GM23338 (cell line): ENCODE data around the gene CSTF1. TPM values are rescaled to one million over a fixed set of nuclear protein-coding genes. Genes with fewer than 3 reads are reported as not detected.

Experiments used
- ATAC-seq: fragments of 200-7000 bp; cut with Tn5 transposase; 3 replicates; pipeline ENCODE4 v1.9.1; 2020
- DNase-seq: peaks from one replicate; pipeline ENCODE4 v3.0.0-alpha.2; 2015; ENCODE audit warnings: low spot score
- H2AFZ ChIP-seq: fragments of 200-600 bp; sonication (generic); 2 replicates; pipeline ENCODE4 v1.8.0; 2016; ENCODE audit warnings: antibody characterized with exemption, mild to moderate bottlenecking, moderate library complexity
- H3F3A ChIP-seq: fragments of 200-600 bp; sonication (generic); replicated peaks from 2 replicates; pipeline ENCODE4 v1.8.0; 2017; ENCODE audit warnings: antibody characterized with exemption, mixed run types, low read depth
- H3K27ac ChIP-seq: fragments of 200-600 bp; sonication (generic); 2 replicates; pipeline ENCODE4 v1.6.1; 2016; ENCODE audit warnings: low read depth
- H3K27me3 ChIP-seq: fragments of 200-600 bp; sonication (generic); 2 replicates; pipeline ENCODE4 v1.8.0; 2016; ENCODE audit warnings: mild to moderate bottlenecking, mixed run types, moderate library complexity; ENCODE audit not compliant: insufficient read depth
- H3K36me3 ChIP-seq: fragments of 200-600 bp; sonication (generic); 2 replicates; pipeline ENCODE4 v1.8.0; 2016; ENCODE audit warnings: mild to moderate bottlenecking; ENCODE audit not compliant: insufficient read depth
- H3K4me1 ChIP-seq: fragments of 200-600 bp; sonication (generic); 2 replicates; pipeline ENCODE4 v1.8.0; 2016; ENCODE audit warnings: mild to moderate bottlenecking, moderate library complexity; ENCODE audit not compliant: insufficient read depth
- H3K4me2 ChIP-seq: fragments of 200-600 bp; sonication (generic); 2 replicates; pipeline ENCODE4 v1.7.1; 2017; ENCODE audit warnings: mixed run types
- H3K4me3 ChIP-seq: fragments of 200-600 bp; sonication (generic); 2 replicates; pipeline ENCODE4 v1.6.1; 2016; ENCODE audit warnings: mixed run types
- H3K79me2 ChIP-seq: fragments of 200-600 bp; sonication (generic); replicated peaks from 2 replicates; pipeline ENCODE4 v1.8.0; 2017; ENCODE audit warnings: mild to moderate bottlenecking; ENCODE audit not compliant: insufficient read depth
- H3K9me2 ChIP-seq: fragments of 200-600 bp; sonication (generic); 2 replicates; pipeline ENCODE4 v1.8.0; 2017; ENCODE audit not compliant: insufficient read depth
- H4K20me1 ChIP-seq: fragments of 200-600 bp; sonication (generic); replicated peaks from 2 replicates; pipeline ENCODE4 v1.8.0; 2017; ENCODE audit warnings: mild to moderate bottlenecking; ENCODE audit not compliant: insufficient read depth
- H3K27ac Mint-ChIP-seq: 2 replicates; pipeline ENCODE4 v1.8.0; 2020; ENCODE audit warnings: inconsistent platforms, mild to moderate bottlenecking, moderate library complexity, mixed read lengths
- H3K27me3 Mint-ChIP-seq: 3 replicates; pipeline ENCODE4 v1.8.0; 2022; ENCODE audit warnings: low read depth, mild to moderate bottlenecking, moderate library complexity, mixed read lengths, inconsistent platforms; ENCODE audit not compliant: insufficient read depth, poor library complexity
- H3K36me3 Mint-ChIP-seq: 3 replicates; pipeline ENCODE4 v1.8.0; 2021; ENCODE audit warnings: low read depth, mild to moderate bottlenecking, inconsistent platforms, moderate library complexity, mixed read lengths
- H3K4me1 Mint-ChIP-seq: 3 replicates; pipeline ENCODE4 v1.8.0; 2020; ENCODE audit warnings: mild to moderate bottlenecking, inconsistent platforms, mixed read lengths
- H3K4me3 Mint-ChIP-seq: 3 replicates; pipeline ENCODE4 v1.8.0; 2021; ENCODE audit warnings: moderate library complexity, mild to moderate bottlenecking, inconsistent platforms, mixed read lengths
- H3K9me3 Mint-ChIP-seq: 3 replicates; pipeline ENCODE4 v1.8.0; 2020; ENCODE audit warnings: moderate library complexity, mild to moderate bottlenecking, inconsistent platforms, mixed read lengths
- CTCF ChIP-seq, 2 experiments: fragments of 200-600 bp in 1 of 2; sonication (generic) in 1 of 2; conservative IDR thresholded peaks; 2 replicates each; pipeline versions ENCODE4 v1.5.1 to v1.6.1; 2016 to 2017; ENCODE audit warnings: antibody characterized with exemption in 2 of 2, low read depth in 2 of 2, mild to moderate bottlenecking in 2 of 2, moderate library complexity in 1 of 2
- EZH2 ChIP-seq: fragments of 200-600 bp; sonication (generic); IDR thresholded peaks from one replicate; pipeline ENCODE4 v1.8.0; 2017; ENCODE audit warnings: antibody characterized with exemption, mild to moderate bottlenecking, low read depth; ENCODE audit not compliant: unreplicated experiment
- JUNB ChIP-seq: IDR thresholded peaks from one replicate; pipeline ENCODE4 v1.6.1; 2016; ENCODE audit warnings: antibody characterized with exemption; ENCODE audit not compliant: unreplicated experiment
- NANOG ChIP-seq: IDR thresholded peaks from 2 replicates; pipeline ENCODE4 v1.6.1; 2016; ENCODE audit warnings: antibody characterized with exemption, borderline replicate concordance
- STAT1 ChIP-seq: IDR thresholded peaks from one replicate; pipeline ENCODE4 v1.6.1; 2016; ENCODE audit warnings: antibody characterized with exemption; ENCODE audit not compliant: unreplicated experiment
- ZNF114 ChIP-seq: fragments of 250-450 bp; sonication (Bioruptor Pico); IDR thresholded peaks from 2 replicates; pipeline ENCODE4 v1.5.0; 2020; ENCODE audit warnings: mild to moderate bottlenecking, moderate library complexity
- polyA plus RNA-seq: library from polyadenylated mRNA; unstranded; fragments of >200 nt; fragmentation: Nextera tagmentation; extraction: Ambion mirVana; gene quantifications from 2 replicates; pipeline ENCODE4 v1.2.1, GENCODE V29; 2016
- total RNA-seq: library from RNA; depleted of rRNA; stranded (reverse); fragments of >200 nt; shearing (Covaris generic); gene quantifications from 2 replicates; pipeline ENCODE4 v1.2.3, GENCODE V29; 2014
- TF ChIP-seq, protein P1 (sequence below): IDR thresholded peaks from 2 replicates; pipeline ENCODE4 v1.6.1; 2016; ENCODE audit warnings: antibody characterized with exemption
- TF ChIP-seq, protein P2 (sequence below): fragments of 250-450 bp; sonication (Bioruptor Pico); IDR thresholded peaks from 2 replicates; pipeline ENCODE4 v1.5.0; 2020; ENCODE audit warnings: mild to moderate bottlenecking, moderate library complexity

CSTF1 gene
- total and polyA plus RNA-seq, 2 experiments from 2014 or later = 21.5 to 62.3 TPM

- Histone ChIP-seq H4K20me1 (peaks cover 24% of the 10 kb centered on the region), H3K27me3 (no peaks in the 10 kb centered on the region), H3F3A (no peaks in the 10 kb centered on the region; the same call in 1 of the 2 replicates), H3K36me3 (peaks cover 22% of the 10 kb centered on the region), H3K4me3 (no peak overlapping the region), H3K79me2 (peaks cover 18% of the 10 kb centered on the region), H3K4me2 (no peak overlapping the region), H3K27ac (no peak overlapping the region), H2AFZ (no peak overlapping the region), H3K9me2 (no peaks in the 10 kb centered on the region), H3K4me1 (no peaks in the 10 kb centered on the region)
- Mint-ChIP-seq H3K4me1 (no peaks in the 10 kb centered on the region), H3K4me3 (no peak overlapping the region), H3K27ac (no peak overlapping the region), H3K27me3 (peaks cover 4% of the 10 kb centered on the region), H3K9me3 (no peaks in the 10 kb centered on the region), H3K36me3 (peaks cover 46% of the 10 kb centered on the region)
- DNase-seq (no peak), ATAC-seq (no peak)
- no peak for TF ChIP-seq ZNF114 (CRISPR knock-in tag)
- TF ChIP-seq, protein P1, sequence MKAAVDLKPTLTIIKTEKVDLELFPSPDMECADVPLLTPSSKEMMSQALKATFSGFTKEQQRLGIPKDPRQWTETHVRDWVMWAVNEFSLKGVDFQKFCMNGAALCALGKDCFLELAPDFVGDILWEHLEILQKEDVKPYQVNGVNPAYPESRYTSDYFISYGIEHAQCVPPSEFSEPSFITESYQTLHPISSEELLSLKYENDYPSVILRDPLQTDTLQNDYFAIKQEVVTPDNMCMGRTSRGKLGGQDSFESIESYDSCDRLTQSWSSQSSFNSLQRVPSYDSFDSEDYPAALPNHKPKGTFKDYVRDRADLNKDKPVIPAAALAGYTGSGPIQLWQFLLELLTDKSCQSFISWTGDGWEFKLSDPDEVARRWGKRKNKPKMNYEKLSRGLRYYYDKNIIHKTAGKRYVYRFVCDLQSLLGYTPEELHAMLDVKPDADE = no peak
These were observed 23.9 kb upstream of the CSTF1 start for GRCh38 chr20:56368351-56369134.

GRCh38 chr20:56369179-56369578 is 23.3 kb upstream of the CSTF1 start:
- Mint-ChIP-seq H3K4me1 (no peaks in the 10 kb centered on the region), H3K27me3 (peaks cover 4% of the 10 kb centered on the region), H3K27ac (no peak overlapping the region), H3K9me3 (no peaks in the 10 kb centered on the region), H3K36me3 (peaks cover 51% of the 10 kb centered on the region), H3K4me3 (no peak overlapping the region)
- no peak overlapping the region for H3K4me2 ChIP-seq
- ATAC-seq (no peak), DNase-seq (no peak)
- H3K27me3 ChIP-seq = no peaks in the 10 kb centered on the region
- H4K20me1 ChIP-seq = peaks cover 26% of the 10 kb centered on the region
- H2AFZ ChIP-seq = no peak overlapping the region
- no peaks in the 10 kb centered on the region; the same call in 1 of the 2 replicates for H3F3A ChIP-seq
- no peak overlapping the region for H3K4me3 ChIP-seq
- no peak overlapping the region for H3K27ac ChIP-seq
- peaks cover 24% of the 10 kb centered on the region for H3K36me3 ChIP-seq
- H3K9me2 ChIP-seq = no peaks in the 10 kb centered on the region
- peaks cover 25% of the 10 kb centered on the region for H3K79me2 ChIP-seq
- no peaks in the 10 kb centered on the region for H3K4me1 ChIP-seq
- TF ChIP-seq NANOG (no peak), EZH2 (no peak), ZNF114 (CRISPR knock-in tag) (no peak), STAT1 (no peak), CTCF (conservative IDR thresholded peaks at IDR 0.05; ENCODE audit: low read depth in 2 of 2) (no peak), JUNB (no peak)
- TF ChIP-seq, protein P2, sequence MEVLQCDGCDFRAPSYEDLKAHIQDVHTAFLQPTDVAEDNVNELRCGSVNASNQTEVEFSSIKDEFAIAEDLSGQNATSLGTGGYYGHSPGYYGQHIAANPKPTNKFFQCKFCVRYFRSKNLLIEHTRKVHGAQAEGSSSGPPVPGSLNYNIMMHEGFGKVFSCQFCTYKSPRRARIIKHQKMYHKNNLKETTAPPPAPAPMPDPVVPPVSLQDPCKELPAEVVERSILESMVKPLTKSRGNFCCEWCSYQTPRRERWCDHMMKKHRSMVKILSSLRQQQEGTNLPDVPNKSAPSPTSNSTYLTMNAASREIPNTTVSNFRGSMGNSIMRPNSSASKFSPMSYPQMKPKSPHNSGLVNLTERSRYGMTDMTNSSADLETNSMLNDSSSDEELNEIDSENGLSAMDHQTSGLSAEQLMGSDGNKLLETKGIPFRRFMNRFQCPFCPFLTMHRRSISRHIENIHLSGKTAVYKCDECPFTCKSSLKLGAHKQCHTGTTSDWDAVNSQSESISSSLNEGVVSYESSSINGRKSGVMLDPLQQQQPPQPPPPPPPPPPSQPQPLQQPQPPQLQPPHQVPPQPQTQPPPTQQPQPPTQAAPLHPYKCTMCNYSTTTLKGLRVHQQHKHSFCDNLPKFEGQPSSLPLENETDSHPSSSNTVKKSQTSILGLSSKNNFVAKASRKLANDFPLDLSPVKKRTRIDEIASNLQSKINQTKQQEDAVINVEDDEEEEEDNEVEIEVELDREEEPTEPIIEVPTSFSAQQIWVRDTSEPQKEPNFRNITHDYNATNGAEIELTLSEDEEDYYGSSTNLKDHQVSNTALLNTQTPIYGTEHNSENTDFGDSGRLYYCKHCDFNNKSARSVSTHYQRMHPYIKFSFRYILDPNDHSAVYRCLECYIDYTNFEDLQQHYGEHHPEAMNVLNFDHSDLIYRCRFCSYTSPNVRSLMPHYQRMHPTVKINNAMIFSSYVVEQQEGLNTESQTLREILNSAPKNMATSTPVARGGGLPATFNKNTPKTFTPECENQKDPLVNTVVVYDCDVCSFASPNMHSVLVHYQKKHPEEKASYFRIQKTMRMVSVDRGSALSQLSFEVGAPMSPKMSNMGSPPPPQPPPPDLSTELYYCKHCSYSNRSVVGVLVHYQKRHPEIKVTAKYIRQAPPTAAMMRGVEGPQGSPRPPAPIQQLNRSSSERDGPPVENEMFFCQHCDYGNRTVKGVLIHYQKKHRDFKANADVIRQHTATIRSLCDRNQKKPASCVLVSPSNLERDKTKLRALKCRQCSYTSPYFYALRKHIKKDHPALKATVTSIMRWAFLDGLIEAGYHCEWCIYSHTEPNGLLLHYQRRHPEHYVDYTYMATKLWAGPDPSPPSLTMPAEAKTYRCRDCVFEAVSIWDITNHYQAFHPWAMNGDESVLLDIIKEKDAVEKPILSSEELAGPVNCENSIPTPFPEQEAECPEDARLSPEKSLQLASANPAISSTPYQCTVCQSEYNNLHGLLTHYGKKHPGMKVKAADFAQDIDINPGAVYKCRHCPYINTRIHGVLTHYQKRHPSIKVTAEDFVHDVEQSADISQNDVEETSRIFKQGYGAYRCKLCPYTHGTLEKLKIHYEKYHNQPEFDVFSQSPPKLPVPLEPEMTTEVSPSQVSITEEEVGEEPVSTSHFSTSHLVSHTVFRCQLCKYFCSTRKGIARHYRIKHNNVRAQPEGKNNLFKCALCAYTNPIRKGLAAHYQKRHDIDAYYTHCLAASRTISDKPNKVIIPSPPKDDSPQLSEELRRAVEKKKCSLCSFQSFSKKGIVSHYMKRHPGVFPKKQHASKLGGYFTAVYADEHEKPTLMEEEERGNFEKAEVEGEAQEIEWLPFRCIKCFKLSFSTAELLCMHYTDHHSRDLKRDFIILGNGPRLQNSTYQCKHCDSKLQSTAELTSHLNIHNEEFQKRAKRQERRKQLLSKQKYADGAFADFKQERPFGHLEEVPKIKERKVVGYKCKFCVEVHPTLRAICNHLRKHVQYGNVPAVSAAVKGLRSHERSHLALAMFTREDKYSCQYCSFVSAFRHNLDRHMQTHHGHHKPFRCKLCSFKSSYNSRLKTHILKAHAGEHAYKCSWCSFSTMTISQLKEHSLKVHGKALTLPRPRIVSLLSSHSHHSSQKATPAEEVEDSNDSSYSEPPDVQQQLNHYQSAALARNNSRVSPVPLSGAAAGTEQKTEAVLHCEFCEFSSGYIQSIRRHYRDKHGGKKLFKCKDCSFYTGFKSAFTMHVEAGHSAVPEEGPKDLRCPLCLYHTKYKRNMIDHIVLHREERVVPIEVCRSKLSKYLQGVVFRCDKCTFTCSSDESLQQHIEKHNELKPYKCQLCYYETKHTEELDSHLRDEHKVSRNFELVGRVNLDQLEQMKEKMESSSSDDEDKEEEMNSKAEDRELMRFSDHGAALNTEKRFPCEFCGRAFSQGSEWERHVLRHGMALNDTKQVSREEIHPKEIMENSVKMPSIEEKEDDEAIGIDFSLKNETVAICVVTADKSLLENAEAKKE (CRISPR knock-in tag) = no peak
